ENCODE results near the gene TCF20. TPM values are rescaled to one million over a fixed set of nuclear protein-coding genes. Genes with fewer than 3 reads are reported as not detected.

TCF20 gene
- total RNA-seq, 4 donors from 2014 or later: 9.9 to 14.4 (median 12.4) TPM

- Histone ChIP-seq H3K4me1 (peaks cover 3 to 10% of the 10 kb centered on the region in 2 donors), H3K4me3 (no peak overlapping the region), H3K27me3 (peaks cover 56 to 66% (median 59%) of the 10 kb centered on the region in 3 donors), H3K36me3 (no peaks in the 10 kb centered on the region), H3K27ac (no peak overlapping the region), H3K9me3 (no peaks in the 10 kb centered on the region)
- ATAC-seq (no peak), DNase-seq (no peak)
- TF ChIP-seq POLR2A (IDR thresholded peaks at IDR 0.05) (no peak), CTCF (IDR thresholded peaks at IDR 0.05 in 4 of 5, conservative IDR thresholded peaks at IDR 0.05 in 1 of 5) (no peak)
- intact Hi-C loops (cut with DNase I; ENCODE audit: low total_unique reads): no loop called here
- in situ Hi-C loops (cut with MboI; ENCODE audit: low sequenced_read_pairs in 4 of 4): no loop called here
Measured at GRCh38 chr22:42281706-42282251, 11.3 kb upstream of the TCF20 start.

DNA sequence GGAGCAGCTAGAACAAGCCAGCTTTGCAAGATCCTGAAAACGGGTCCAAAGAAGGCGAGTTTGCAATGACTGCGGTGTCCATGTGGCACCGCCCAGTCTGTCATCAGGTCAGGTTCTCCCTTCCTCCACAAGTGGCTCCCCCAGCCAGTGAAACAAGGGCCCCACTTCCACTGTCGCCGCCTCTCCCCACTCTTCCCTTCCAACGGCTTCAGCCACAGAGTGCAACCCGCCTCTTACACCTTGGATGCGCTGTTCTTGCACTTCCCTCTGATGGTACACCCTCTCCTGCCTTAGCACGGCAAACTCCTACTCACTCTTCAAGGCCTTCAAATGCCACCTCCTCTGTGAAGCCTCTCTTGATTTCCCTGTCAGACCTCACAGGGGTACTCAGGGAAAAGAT, 10.8 kb upstream of the TCF20 start:
- in situ Hi-C loops (cut with MboI; ENCODE audit: low sequenced_read_pairs in 4 of 4): no loop called here
- intact Hi-C loops (cut with DNase I; ENCODE audit: low total_unique reads): no loop called here

GRCh38 chr22:42280836-42281235, 10.4 kb upstream of the TCF20 start:
- no peaks in the 10 kb centered on the region for H3K36me3 ChIP-seq
- H3K27me3 ChIP-seq: peaks cover 49 to 59% (median 52%) of the 10 kb centered on the region in 3 donors
- H3K4me3 ChIP-seq: no peak overlapping the region
- TF ChIP-seq POLR2A (IDR thresholded peaks at IDR 0.05) (no peak), CTCF (IDR thresholded peaks at IDR 0.05 in 4 of 5, conservative IDR thresholded peaks at IDR 0.05 in 1 of 5) (no peak)
- in situ Hi-C loops (cut with MboI; ENCODE audit: low sequenced_read_pairs in 4 of 4): no loop called here
- H3K4me1 ChIP-seq: peaks cover 3 to 10% of the 10 kb centered on the region in 2 donors
- H3K9me3 ChIP-seq: no peaks in the 10 kb centered on the region
- DNase-seq (no peak), ATAC-seq (no peak)
- H3K27ac ChIP-seq: no peak overlapping the region
- intact Hi-C loops (cut with DNase I; ENCODE audit: low total_unique reads): no loop called here

More for the DNA sequence above, 10.8 kb upstream of the TCF20 start:
- Histone ChIP-seq H3K27me3 (peaks cover 52 to 64% (median 54%) of the 10 kb centered on the region in 3 donors), H3K36me3 (no peaks in the 10 kb centered on the region), H3K27ac (no peak overlapping the region), H3K9me3 (no peaks in the 10 kb centered on the region), H3K4me3 (no peak overlapping the region), H3K4me1 (peaks cover 3 to 10% of the 10 kb centered on the region in 2 donors)
- ATAC-seq: no peak
- DNase-seq: no peak
- no peak for TF ChIP-seq CTCF (IDR thresholded peaks at IDR 0.05 in 4 of 5, conservative IDR thresholded peaks at IDR 0.05 in 1 of 5)
- no peak for TF ChIP-seq POLR2A (IDR thresholded peaks at IDR 0.05)

DNA sequence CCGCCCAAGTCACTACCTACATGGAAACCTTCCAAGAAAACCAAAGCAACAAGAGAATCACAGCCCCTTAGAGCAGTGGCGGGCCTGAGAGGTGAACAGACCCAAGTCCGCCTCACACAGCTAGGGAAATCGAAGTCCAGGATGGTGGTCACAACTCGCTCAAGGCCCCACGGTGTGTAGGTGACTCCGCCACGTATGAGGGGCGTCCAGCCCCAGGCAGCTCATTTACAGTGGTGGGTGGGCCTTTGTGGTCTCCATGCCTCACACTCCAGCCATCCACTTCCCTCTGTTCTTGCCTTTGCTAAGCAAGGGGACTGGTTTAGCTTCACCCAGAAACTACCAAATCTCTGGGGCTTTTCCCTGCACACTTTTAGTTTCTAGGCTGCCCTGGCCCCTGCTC, 9.7 kb upstream of the TCF20 start:
- TF ChIP-seq CTCF (IDR thresholded peaks at IDR 0.05 in 4 of 5, conservative IDR thresholded peaks at IDR 0.05 in 1 of 5) (no peak), POLR2A (IDR thresholded peaks at IDR 0.05) (no peak)
- DNase-seq (no peak), ATAC-seq (no peak)
- Histone ChIP-seq H3K27me3 (peaks cover 45 to 52% (median 49%) of the 10 kb centered on the region in 3 donors), H3K9me3 (no peaks in the 10 kb centered on the region), H3K4me1 (peaks cover 3 to 10% of the 10 kb centered on the region in 2 donors), H3K4me3 (no peak overlapping the region), H3K36me3 (no peaks in the 10 kb centered on the region), H3K27ac (no peak overlapping the region)
- intact Hi-C loops (cut with DNase I; ENCODE audit: low total_unique reads) (no loop called here), in situ Hi-C loops (cut with MboI; ENCODE audit: low sequenced_read_pairs in 4 of 4) (no loop called here)
